ENCODE data around the gene ZNF791.

The ZNF791 gene

DNA sequence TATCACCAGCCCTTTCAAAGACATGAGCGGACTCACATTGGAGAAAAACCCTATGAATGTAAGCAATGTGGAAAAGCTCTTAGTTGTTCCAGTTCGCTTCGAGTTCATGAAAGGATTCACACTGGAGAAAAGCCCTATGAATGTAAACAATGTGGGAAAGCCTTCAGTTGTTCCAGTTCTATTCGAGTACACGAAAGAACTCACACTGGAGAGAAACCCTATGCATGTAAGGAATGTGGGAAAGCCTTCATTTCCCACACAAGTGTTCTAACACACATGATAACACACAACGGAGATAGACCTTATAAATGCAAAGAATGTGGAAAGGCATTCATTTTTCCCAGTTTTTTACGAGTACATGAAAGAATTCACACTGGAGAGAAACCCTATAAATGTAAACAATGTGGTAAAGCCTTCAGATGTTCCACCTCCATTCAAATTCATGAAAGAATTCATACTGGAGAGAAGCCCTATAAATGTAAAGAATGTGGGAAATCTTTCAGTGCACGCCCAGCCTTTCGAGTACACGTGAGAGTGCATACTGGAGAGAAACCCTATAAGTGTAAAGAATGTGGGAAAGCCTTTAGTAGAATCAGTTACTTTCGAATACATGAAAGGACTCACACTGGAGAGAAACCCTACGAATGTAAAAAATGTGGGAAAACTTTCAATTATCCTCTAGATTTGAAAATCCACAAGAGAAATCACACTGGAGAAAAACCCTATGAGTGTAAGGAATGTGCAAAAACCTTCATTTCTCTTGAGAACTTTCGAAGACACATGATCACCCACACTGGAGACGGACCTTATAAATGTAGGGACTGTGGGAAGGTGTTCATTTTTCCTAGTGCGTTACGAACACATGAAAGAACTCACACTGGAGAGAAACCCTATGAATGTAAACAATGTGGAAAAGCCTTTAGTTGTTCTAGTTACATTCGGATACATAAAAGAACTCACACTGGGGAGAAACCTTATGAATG is 17.6 kb downstream of the ZNF791 start:
- DNase-seq (ENCODE audit: low spot score) = no peak
- in situ Hi-C loops (cut with MboI; ENCODE audit: low pct_unique_long_range_greater_than_20kb, low sequenced_read_pairs, unreplicated experiment) = no loop called here
- TF ChIP-seq, protein P1, sequence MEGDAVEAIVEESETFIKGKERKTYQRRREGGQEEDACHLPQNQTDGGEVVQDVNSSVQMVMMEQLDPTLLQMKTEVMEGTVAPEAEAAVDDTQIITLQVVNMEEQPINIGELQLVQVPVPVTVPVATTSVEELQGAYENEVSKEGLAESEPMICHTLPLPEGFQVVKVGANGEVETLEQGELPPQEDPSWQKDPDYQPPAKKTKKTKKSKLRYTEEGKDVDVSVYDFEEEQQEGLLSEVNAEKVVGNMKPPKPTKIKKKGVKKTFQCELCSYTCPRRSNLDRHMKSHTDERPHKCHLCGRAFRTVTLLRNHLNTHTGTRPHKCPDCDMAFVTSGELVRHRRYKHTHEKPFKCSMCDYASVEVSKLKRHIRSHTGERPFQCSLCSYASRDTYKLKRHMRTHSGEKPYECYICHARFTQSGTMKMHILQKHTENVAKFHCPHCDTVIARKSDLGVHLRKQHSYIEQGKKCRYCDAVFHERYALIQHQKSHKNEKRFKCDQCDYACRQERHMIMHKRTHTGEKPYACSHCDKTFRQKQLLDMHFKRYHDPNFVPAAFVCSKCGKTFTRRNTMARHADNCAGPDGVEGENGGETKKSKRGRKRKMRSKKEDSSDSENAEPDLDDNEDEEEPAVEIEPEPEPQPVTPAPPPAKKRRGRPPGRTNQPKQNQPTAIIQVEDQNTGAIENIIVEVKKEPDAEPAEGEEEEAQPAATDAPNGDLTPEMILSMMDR (IDR thresholded peaks at IDR 0.05; ENCODE audit: extremely low read depth, insufficient read depth, missing control alignments) = no peak

DNA sequence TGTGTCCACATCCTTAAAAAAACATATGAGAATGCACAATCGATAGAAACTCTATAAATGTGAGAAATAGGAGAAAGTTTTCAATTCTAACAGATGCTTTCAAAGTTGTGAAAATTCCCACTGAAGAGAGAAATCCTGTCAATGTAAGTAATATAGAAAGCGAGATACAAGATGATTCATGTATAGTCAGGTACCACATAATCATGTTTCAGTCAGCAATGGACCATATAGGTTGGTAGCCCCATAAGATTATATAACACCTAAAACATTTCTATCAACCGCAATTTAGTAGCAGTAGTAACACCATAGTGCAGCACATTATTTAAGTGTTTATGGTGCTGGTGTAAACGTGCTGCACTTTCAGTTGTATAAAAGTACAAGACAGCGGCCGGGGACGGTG is 18.5 kb downstream of the ZNF791 start:
- TF ChIP-seq, protein P1 (IDR thresholded peaks at IDR 0.05; ENCODE audit: extremely low read depth, insufficient read depth, missing control alignments) = no peak
- in situ Hi-C loops (cut with MboI; ENCODE audit: low pct_unique_long_range_greater_than_20kb, low sequenced_read_pairs, unreplicated experiment) = no loop called here
- no peak for DNase-seq (ENCODE audit: low spot score)

DNA sequence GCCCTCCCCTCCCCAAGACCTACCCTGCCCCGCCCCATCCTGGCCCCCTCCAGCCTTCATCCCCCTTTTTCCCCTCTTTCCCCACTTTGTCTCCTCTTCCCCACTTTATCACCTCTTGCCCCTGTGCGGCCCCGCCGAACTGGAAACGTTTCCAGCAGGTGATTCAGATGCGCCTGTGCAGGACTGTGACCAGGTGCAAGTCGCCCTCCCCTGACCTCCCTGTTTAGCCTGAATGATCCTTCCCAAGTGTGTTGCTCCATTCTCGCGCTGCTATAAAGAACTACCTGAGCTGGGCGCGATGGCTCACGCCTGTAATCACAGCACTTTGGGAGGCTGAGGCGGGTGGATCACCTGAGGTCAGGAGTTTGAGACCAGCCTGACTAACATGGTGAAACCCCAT is 25.9 kb downstream of the ZNF791 start:
- DNase-seq (ENCODE audit: low spot score) = no peak
- TF ChIP-seq, protein P1 (IDR thresholded peaks at IDR 0.05; ENCODE audit: extremely low read depth, insufficient read depth, missing control alignments) = no peak
- in situ Hi-C loops (cut with MboI; ENCODE audit: low pct_unique_long_range_greater_than_20kb, low sequenced_read_pairs, unreplicated experiment) = no loop called here

DNA sequence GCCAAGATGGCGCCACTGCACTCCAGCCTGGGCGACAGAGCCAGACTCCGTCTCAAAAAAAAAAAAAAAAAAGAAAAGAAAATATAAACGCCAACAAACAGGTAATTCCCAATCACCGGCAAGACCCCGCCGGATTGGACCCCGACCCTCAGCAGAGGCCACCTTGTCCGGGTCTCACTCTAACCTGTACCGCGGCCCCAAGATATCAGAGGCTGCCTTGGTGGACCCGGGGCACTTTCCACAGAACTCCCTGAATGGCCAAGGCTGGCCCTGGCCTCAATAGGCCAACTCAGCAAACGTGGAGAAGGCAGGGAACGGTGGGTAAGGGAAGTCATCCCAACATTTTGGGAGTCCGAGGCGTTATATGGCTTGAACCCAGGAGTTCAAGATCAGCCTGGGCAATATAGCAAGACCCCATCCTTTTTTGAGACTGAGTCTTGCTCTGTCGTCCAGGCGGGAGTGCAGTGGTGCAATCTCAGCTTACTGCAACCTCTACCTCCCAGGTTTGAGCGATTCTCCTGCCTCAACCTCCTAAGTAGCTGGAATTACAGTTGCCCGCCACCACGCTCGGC is 28.0 kb downstream of the ZNF791 start:
- TF ChIP-seq, protein P1 (IDR thresholded peaks at IDR 0.05; ENCODE audit: extremely low read depth, insufficient read depth, missing control alignments) = no peak
- no peak for DNase-seq (ENCODE audit: low spot score)
- in situ Hi-C loops (cut with MboI; ENCODE audit: low pct_unique_long_range_greater_than_20kb, low sequenced_read_pairs, unreplicated experiment) = no loop called here

DNA sequence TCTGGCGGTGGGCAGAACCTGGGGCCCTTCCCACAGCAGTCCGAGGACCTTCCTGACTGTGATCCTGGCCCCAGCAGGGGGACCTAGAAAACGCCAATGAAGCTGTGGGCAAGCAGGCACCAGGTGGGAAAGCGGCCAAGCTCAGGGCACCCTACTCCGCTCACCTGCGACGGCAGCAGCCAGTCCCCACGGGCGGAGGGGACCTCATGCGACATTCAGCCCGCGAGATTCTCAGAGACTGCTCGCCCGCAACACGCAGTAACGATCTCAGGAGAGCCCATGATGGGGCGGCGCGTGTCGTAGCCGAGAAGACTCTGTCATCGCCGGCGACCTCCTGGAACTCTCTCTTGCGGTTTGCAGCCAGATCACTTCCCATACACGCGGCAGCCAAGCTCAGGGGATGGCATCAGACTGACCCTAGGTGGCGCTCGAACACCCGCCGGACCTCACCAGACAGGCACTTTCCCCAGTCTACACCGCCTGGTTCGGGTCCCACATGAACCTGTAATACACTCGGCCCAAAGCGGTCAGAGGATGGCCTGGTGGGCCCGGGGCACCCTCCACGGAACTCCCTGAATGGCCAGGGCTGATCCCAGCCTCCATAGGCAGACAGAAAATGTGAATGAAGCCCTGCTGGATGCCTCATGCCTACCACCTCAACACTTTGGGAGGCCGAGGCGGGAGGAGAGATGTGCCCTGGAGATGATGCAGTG is 29.3 kb downstream of the ZNF791 start:
- peak; percentile 91 for DNase-seq (ENCODE audit: low spot score)
- in situ Hi-C loops (cut with MboI; ENCODE audit: low pct_unique_long_range_greater_than_20kb, low sequenced_read_pairs, unreplicated experiment) = no loop called here
- TF ChIP-seq, protein P1 (IDR thresholded peaks at IDR 0.05; ENCODE audit: extremely low read depth, insufficient read depth, missing control alignments) = peak; percentile 93

DNA sequence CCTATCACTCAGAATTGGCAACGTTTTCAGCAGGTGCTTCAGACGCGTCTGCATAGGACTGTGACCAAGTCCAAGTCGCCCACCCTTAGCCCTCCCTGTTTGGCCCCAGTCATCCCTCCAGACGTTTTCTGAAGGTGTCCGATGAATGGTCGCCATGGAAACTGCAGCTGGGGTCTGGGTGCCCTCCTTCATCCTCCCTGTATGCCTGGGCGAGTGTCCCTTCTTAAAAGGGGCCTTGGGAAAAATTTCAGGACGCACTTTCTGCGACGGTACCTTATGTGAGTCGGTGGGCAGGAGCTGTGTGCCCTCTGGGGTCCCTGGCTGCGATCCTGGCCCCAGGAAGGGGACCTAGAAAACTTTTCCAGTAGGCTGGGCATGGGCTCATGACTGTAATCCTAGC is 30.7 kb downstream of the ZNF791 start:
- in situ Hi-C loops (cut with MboI; ENCODE audit: low pct_unique_long_range_greater_than_20kb, low sequenced_read_pairs, unreplicated experiment) = no loop called here
- TF ChIP-seq, protein P1 (IDR thresholded peaks at IDR 0.05; ENCODE audit: extremely low read depth, insufficient read depth, missing control alignments) = no peak

More for the DNA sequence above, 30.7 kb downstream of the ZNF791 start:
- no peak for DNase-seq (ENCODE audit: low spot score)
